GM12891 (cell line): Measurements from ENCODE around the gene ARID2.

ENCODE experiments used
- DNase-seq: peaks from one replicate; pipeline ENCODE4 v3.0.0; 2011; ENCODE audit warnings: low spot score; ENCODE audit not compliant: insufficient read length
- FAIRE-seq: peaks from 2 replicates; lab custom pipeline; 2011; peaks lifted over from hg19 to GRCh38; lab: Jason Lieb, UNC
- PAX5 ChIP-seq: IDR thresholded peaks from 2 replicates; pipeline ENCODE4 v1.6.1; 2011; ENCODE audit warnings: low read length, moderate library complexity, mild to moderate bottlenecking; ENCODE audit not compliant: insufficient read depth, severe bottlenecking
- POLR2A ChIP-seq: IDR thresholded peaks from 2 replicates; pipeline ENCODE4 v1.6.1; 2011; ENCODE audit warnings: low read depth, low read length, control low read depth
- POLR2AphosphoS5 ChIP-seq: IDR thresholded peaks from 2 replicates; pipeline ENCODE4 v1.6.1; 2011; ENCODE audit warnings: low read depth, low read length, control low read depth
- POU2F2 ChIP-seq: IDR thresholded peaks from 2 replicates; pipeline ENCODE4 v1.6.1; 2011; ENCODE audit warnings: low read depth, mild to moderate bottlenecking, control low read depth, low read length, moderate library complexity
- SPI1 ChIP-seq: IDR thresholded peaks from 2 replicates; pipeline ENCODE4 v1.6.1; 2011; ENCODE audit warnings: low read depth, low read length, control low read depth
- TAF1 ChIP-seq: IDR thresholded peaks from 2 replicates; pipeline ENCODE4 v1.6.1; 2011; ENCODE audit warnings: low read depth, low read length, control low read depth

ARID2 gene

DNA sequence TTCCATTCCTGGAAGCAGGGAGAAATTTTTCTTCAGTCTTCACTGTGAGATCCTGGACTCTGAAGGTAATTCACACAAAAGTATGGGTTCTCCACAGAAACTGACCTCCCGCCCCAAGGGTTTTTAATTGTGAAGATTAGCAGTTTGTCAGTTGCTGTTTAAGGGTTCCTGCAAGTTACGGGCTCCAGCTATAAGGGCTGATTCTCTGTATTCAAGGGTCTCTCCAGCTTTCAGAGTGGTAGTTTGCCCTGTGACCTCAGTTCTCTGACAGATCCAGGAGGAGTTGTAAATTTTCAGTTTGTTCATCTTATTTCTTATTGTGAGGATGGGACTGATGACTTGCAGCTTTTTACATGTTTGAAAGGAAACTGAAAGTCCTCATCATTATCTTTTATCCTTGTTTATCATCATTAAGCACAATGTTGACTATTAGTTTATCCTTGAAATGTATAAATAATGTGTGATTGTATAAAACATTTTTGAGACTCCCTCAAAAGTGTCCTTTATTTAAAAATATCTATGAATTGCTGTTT is 149.9 kb downstream of the ARID2 start:
- DNase-seq (no peak), FAIRE-seq (no peak)
- no peak for TF ChIP-seq PAX5
- no peak for TF ChIP-seq SPI1
- no peak for TF ChIP-seq TAF1
- TF ChIP-seq POLR2AphosphoS5: no peak
- TF ChIP-seq POLR2A: no peak
- TF ChIP-seq POU2F2: no peak

DNA sequence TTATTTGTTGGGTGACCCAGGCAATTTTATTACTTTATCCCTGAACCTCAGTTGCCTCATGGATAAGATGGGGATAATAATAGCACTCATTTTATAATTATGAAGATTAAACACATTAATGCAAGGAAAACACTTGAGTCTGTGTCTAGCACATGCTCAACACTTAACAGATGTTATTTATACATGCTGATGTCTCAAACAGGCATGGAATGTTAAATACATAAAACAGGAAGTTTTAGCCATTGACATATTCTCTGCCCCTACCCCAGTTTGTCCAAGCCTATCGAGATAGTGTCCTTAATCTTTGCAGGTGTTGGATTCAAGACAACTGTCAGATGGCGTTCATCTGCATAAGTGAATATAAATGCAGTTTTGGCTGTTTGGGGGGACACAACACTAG is 151.0 kb downstream of the ARID2 start:
- no peak for TF ChIP-seq SPI1
- TF ChIP-seq POU2F2: no peak
- no peak for TF ChIP-seq POLR2AphosphoS5
- TF ChIP-seq POLR2A: no peak
- TF ChIP-seq PAX5: no peak
- no peak for TF ChIP-seq TAF1
- DNase-seq (no peak), FAIRE-seq (no peak)

DNA sequence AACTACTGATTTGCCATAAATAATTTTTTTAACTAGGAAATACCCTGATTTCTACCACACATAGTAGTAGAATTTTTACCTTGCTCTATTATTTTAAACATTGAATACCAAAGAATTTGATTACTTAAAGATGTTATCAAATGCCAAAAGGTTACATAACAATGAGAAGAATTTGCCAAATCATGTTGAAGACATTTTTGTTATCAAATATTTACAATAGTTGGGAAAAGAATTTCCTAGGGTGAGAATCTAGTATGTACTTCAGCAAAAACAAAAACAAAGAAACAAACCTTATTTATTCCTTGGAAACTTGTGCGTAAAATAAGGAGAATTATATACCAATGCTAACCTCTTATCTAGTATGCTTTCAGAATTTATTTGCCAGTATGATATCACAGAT is 153.7 kb downstream of the ARID2 start:
- no peak for TF ChIP-seq PAX5
- no peak for TF ChIP-seq POU2F2
- no peak for TF ChIP-seq SPI1
- no peak for TF ChIP-seq TAF1
- TF ChIP-seq POLR2AphosphoS5: no peak
- TF ChIP-seq POLR2A: no peak

DNA sequence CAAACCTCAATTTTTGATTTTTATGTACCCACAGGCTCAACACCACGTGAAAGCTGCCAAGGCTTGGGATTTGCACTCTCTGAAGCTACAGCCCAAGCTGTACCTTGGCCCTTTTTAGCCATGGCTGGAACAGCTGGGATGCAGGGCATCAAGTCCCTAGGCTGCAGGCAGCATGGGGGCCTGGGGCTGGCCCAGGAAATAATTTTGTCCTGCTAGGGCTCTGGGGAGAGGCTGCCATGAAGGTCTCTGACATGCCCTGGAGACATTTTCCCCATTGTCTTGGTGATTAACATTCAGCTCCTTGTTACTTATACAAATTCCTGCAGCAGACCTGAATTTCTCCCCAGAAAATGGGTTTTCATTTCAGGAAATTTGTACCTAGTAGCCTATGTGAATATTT is 157.2 kb downstream of the ARID2 start:
- DNase-seq: no peak
- FAIRE-seq: no peak
- no peak for TF ChIP-seq POLR2AphosphoS5

More for the DNA sequence above, 153.7 kb downstream of the ARID2 start:
- DNase-seq: no peak
- no peak for FAIRE-seq

DNA sequence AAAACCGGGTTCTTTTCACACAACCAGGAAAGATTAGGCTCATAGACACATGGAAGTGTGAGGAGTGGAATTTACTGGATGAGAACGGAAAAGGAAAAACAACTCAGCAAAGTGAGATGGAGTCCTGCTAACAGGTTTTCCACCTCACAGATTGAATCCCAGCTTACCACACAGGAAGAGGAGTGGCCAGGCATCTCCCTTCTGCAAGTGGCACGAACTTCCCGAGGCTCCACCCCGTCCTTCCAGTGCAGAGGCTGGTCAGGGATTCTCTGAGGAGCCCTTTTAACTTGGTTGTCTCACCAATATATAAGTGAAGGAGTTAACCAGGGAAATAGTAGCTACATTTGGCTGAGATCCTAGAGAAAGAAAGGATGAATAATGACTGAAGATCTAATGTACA is 158.0 kb downstream of the ARID2 start:
- FAIRE-seq (no peak), DNase-seq (no peak)
- TF ChIP-seq PAX5 (no peak), TAF1 (no peak), SPI1 (no peak), POLR2AphosphoS5 (no peak), POU2F2 (no peak), POLR2A (no peak)

DNA sequence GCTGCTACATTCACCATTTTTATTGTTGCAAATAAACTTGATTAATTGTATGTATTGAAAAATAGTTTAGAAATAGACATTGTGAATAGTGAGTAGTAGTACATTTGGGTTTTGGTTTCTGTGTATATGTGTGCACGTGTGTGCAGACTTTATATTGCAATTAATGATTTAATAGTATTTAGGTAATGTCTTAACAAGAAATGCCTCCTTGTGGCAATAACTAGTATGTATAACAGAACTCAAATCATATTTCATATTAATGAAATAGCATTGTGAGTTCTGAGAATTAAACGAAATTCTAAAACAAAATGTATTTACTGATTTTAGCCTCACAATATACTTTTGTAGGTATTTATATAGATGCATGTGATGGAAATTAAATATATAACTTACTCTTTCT is 160.8 kb downstream of the ARID2 start:
- no peak for TF ChIP-seq PAX5
- DNase-seq (no peak), FAIRE-seq (no peak)

DNA sequence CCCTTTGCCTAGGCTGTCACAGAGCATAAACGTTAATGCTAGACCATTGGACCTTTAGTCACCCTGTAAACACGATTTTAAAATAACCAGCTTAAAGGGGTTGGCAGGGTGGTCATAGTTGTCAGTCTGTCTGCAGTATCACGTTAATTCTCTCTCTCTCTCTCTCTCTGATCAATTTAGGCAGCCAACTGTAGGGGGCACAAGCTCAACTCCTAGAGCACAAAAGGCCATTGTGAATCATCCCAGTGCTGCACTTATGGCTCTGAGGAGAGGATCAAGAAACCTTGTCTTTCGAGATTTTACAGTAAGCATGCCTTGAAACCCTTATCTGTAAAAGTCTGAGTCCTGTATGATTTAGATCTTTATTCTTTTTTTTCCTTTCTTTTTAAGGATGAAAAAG is 163.7 kb downstream of the ARID2 start:
- no peak for DNase-seq
- TF ChIP-seq POLR2A (no peak), PAX5 (no peak), POU2F2 (no peak), SPI1 (no peak), TAF1 (no peak), POLR2AphosphoS5 (no peak)
- FAIRE-seq: peak; percentile 23

DNA sequence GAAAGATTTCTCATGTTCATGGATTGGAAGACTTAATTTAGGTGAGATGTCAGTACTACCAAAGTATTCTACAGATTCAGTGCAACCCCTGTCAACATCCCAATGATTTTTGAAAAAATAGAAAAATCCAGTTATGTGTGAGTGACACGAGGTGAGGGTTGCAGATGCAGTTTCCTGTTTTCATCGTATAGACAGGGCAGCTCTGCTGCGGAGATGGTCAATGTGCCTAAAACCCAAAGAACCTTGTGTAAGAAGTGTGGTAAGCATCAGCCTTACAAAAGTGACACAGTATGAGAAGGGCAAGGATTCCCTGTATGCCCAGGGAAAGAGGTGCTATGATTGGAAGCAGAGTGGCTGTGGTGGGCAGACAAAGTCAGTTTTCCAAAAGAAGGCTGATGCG is 166.5 kb downstream of the ARID2 start:
- FAIRE-seq: no peak
- no peak for DNase-seq
- TF ChIP-seq POLR2AphosphoS5 (no peak), SPI1 (no peak), TAF1 (no peak), POLR2A (no peak), POU2F2 (no peak)

DNA sequence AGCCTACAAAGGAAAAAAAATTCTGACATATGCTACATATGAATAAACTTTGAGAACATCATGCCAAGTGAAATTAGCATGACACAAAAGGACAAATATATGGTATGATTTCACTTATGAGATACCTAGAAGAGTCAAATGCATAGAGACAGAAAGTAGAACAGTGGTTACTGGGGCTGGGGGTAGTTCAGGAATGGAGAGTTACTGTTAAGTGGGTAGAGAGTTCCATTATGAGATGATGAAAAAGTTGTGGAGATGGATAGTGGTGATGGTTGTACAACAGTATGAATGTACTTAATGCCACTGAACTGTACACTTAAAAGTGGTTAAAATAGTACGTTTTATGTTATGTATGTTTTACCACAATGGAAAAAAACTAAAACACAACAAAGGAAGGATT is 168.6 kb downstream of the ARID2 start:
- FAIRE-seq (no peak), DNase-seq (no peak)
- TF ChIP-seq POU2F2 (no peak), POLR2A (no peak), SPI1 (no peak), PAX5 (no peak), TAF1 (no peak), POLR2AphosphoS5 (no peak)

DNA sequence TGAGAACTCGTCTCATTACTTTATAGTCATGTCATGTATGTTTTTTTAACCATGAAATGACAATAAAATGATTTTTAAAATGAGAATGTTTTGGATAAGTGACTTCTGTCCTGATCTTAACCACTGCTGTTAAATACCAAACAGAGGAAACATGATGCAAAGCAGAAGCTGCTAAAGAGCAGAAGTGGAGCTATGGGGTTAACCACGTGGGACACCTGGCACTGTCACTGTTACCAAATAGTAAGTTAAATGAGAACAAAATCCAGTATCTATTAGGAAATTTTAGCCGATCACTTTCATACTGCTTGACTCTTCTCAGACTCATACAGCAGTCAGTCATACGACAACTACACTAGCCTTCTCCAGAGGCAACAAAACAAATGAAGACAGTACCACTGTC is 178.4 kb downstream of the ARID2 start:
- FAIRE-seq (no peak), DNase-seq (no peak)
- TF ChIP-seq SPI1: peak; percentile 75
- TF ChIP-seq TAF1: no peak

DNA sequence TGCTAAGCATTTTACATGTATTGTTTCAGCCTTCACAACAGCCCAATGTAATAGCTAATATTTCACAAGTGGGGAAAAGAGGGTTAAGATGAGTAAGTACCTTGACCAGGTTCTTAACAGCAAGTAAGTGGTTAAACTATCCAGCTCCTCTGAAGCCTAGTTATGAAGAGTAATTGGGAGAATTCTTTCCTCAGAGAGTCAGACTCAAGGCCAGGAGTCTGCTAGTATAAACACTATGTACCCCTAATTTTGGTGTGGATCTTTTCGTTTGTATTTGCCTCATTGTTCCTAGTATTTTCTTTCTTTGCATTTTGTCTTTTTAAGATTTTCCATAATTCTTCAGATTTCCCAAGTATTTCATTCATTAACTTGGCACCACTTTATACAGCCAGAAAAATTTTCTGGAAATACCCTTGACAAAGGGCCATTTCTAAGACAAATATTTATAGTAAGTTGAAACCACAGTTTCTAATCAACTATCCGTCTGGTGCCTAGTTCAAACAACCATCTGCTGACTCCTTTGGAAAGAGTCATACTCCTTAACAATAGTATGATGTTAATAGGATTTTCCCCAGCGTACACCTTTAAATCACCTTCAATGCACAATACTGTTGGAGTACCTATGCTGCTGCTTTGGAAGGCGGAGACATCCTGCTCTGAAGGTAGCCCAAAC is 179.7 kb downstream of the ARID2 start:
- FAIRE-seq (peak; percentile 16), DNase-seq (no peak)
- TF ChIP-seq POU2F2 (no peak), SPI1 (no peak), POLR2A (no peak)
